H1 (cell line): ENCODE results near the gene OPA3.

Source experiments
- ATF3 ChIP-seq: IDR thresholded peaks from 2 replicates; pipeline ENCODE4 v1.6.1; 2011; ENCODE audit warnings: low read depth, mild to moderate bottlenecking, low read length; ENCODE audit not compliant: insufficient read depth
- BACH1 ChIP-seq: IDR thresholded peaks from 2 replicates; pipeline ENCODE4 v1.6.1; 2012; ENCODE audit warnings: low read length, improper control_type of control experiment
- CTCF ChIP-seq, 3 experiments: IDR thresholded peaks; 1 replicate in 2 of 3; 2 replicates in 1 of 3; pipeline versions ENCODE4 v1.5.1 to v1.6.1; 2011; ENCODE audit warnings: low read length in 3 of 3, mild to moderate bottlenecking in 3 of 3, inconsistent platforms in 2 of 3, low read depth in 1 of 3, moderate library complexity in 1 of 3; ENCODE audit not compliant: insufficient read depth in 1 of 3; ENCODE audit errors: control extremely low read depth in 1 of 3
- FOSL1 ChIP-seq: IDR thresholded peaks from 2 replicates; pipeline ENCODE4 v1.6.1; 2011; ENCODE audit warnings: mild to moderate bottlenecking, low read depth, low read length, moderate library complexity; ENCODE audit not compliant: insufficient read depth
- JUND ChIP-seq: IDR thresholded peaks from 2 replicates; pipeline ENCODE4 v1.6.1; 2011; ENCODE audit warnings: mild to moderate bottlenecking, improper control_type of control experiment, low read length
- KDM4A ChIP-seq: IDR thresholded peaks from one replicate; pipeline ENCODE4 v1.7.1; 2012; ENCODE audit warnings: low read depth, mild to moderate bottlenecking, moderate library complexity, low read length, inconsistent platforms; ENCODE audit not compliant: severe bottlenecking
- MAFK ChIP-seq: IDR thresholded peaks from 2 replicates; pipeline ENCODE4 v1.6.1; 2012; ENCODE audit warnings: low read depth, mild to moderate bottlenecking, improper control_type of control experiment, low read length
- POLR2A ChIP-seq, 2 experiments: IDR thresholded peaks; 1 replicate in 1 of 2; 2 replicates in 1 of 2; pipeline ENCODE4 v1.6.1; 2011; ENCODE audit warnings: low read depth in 2 of 2, low read length in 2 of 2, mild to moderate bottlenecking in 2 of 2; ENCODE audit errors: control extremely low read depth in 1 of 2
- POLR2AphosphoS5 ChIP-seq: IDR thresholded peaks from 2 replicates; pipeline ENCODE4 v1.6.1; 2011; ENCODE audit warnings: low read depth, low read length
- RAD21 ChIP-seq, 2 experiments: IDR thresholded peaks in 1 of 2; conservative IDR thresholded peaks in 1 of 2; 2 replicates each; pipeline ENCODE4 v1.6.1; 2011; ENCODE audit warnings: low read depth in 2 of 2, low read length in 2 of 2, improper control_type of control experiment in 1 of 2, inconsistent platforms in 1 of 2, mild to moderate bottlenecking in 1 of 2, moderate library complexity in 1 of 2
- RBBP5 ChIP-seq: IDR thresholded peaks from 2 replicates; pipeline ENCODE4 v1.7.1; 2012; ENCODE audit warnings: low read depth, mild to moderate bottlenecking, inconsistent platforms, low read length, moderate library complexity, borderline replicate concordance

GRCh38 chr19:45558399-45558878 lies 26.2 kb downstream of the OPA3 start:
- TF ChIP-seq POLR2AphosphoS5 (no peak), POLR2A (IDR thresholded peaks at IDR 0.05; ENCODE audit: control extremely low read depth in 1 of 2, low read depth in 2 of 2, low read length in 2 of 2) (no peak), CTCF (IDR thresholded peaks at IDR 0.05; ENCODE audit: control extremely low read depth in 1 of 3, insufficient read depth in 1 of 3, low read depth in 1 of 3, low read length in 3 of 3) (peak; percentile 70 to 92 (median 92)), RBBP5 (no peak), BACH1 (no peak), MAFK (no peak), JUND (0 out of 2 replicates have a peak, but pooled peaks have one; percentile 51), RAD21 (IDR thresholded peaks at IDR 0.05 in 1 of 2, conservative IDR thresholded peaks at IDR 0.05 in 1 of 2; ENCODE audit: low read depth in 2 of 2, low read length in 2 of 2) (peak; percentile 77 to 83), ATF3 (no peak), KDM4A (no peak), FOSL1 (no peak)
